GM19328 (cell line): ENCODE measurements around the gene MAN1A1.

Experiments
- ATAC-seq: cut with Tn5 transposase; IDR thresholded peaks from one replicate; pipeline ENCODE4 v1.9.1; 2021; ENCODE audit warnings: mild to moderate bottlenecking, moderate library complexity; ENCODE audit not compliant: unreplicated experiment

Gene MAN1A1

GRCh38 chr6:119205911-119206618 lies 143.5 kb downstream of the MAN1A1 start:
- no peak for ATAC-seq

GRCh38 chr6:119204719-119205118 lies 144.8 kb downstream of the MAN1A1 start:
- no peak for ATAC-seq

GRCh38 chr6:119201480-119201879 lies 148.1 kb downstream of the MAN1A1 start:
- ATAC-seq, result no peak

GRCh38 chr6:119200512-119201175 lies 148.9 kb downstream of the MAN1A1 start:
- no peak for ATAC-seq

GRCh38 chr6:119197271-119197670 lies 152.3 kb downstream of the MAN1A1 start:
- ATAC-seq, result no peak

- ATAC-seq, result no peak
Observed at GRCh38 chr6:119196715-119197114, 152.8 kb downstream of the MAN1A1 start.

GRCh38 chr6:119195848-119196247 lies 153.7 kb downstream of the MAN1A1 start:
- no peak for ATAC-seq

- ATAC-seq, result no peak
Observed at GRCh38 chr6:119195204-119195603, 154.4 kb downstream of the MAN1A1 start.

- no peak for ATAC-seq
Observed at GRCh38 chr6:119193707-119194106, 155.9 kb downstream of the MAN1A1 start.

GRCh38 chr6:119192200-119192599 lies 157.4 kb downstream of the MAN1A1 start:
- no peak for ATAC-seq

GRCh38 chr6:119190176-119190575 lies 159.4 kb downstream of the MAN1A1 start:
- no peak for ATAC-seq

- ATAC-seq, result no peak
Observed at GRCh38 chr6:119189498-119189897, 160.1 kb downstream of the MAN1A1 start.

- ATAC-seq, result no peak
Observed at GRCh38 chr6:119187596-119187995, 162.0 kb downstream of the MAN1A1 start.

GRCh38 chr6:119186490-119186889 lies 163.1 kb downstream of the MAN1A1 start:
- no peak for ATAC-seq

GRCh38 chr6:119184008-119184648 lies 165.4 kb downstream of the MAN1A1 start:
- ATAC-seq, result no peak

GRCh38 chr6:119183457-119183856 lies 166.1 kb downstream of the MAN1A1 start:
- ATAC-seq, result no peak

GRCh38 chr6:119182875-119183274 lies 166.7 kb downstream of the MAN1A1 start:
- ATAC-seq, result no peak

- ATAC-seq, result no peak
Observed at GRCh38 chr6:119182216-119182803, 167.3 kb downstream of the MAN1A1 start.

- no peak for ATAC-seq
Observed at GRCh38 chr6:119181046-119181445, 168.5 kb downstream of the MAN1A1 start.

- no peak for ATAC-seq
Observed at GRCh38 chr6:119179842-119180241, 169.7 kb downstream of the MAN1A1 start.

GRCh38 chr6:119179062-119179461 lies 170.5 kb downstream of the MAN1A1 start:
- ATAC-seq, result no peak

- no peak for ATAC-seq
Observed at GRCh38 chr6:119176445-119176844, 173.1 kb downstream of the MAN1A1 start.
